ENCODE data around the gene HDGF. TPM values are rescaled to one million over a fixed set of nuclear protein-coding genes. Genes with fewer than 3 reads are reported as not detected.

HDGF gene
- total RNA-seq, 4 donors from 2014 or later: 86.5 to 126 (median 113) TPM

- TF ChIP-seq CTCF (IDR thresholded peaks at IDR 0.05; ENCODE audit: low read depth): no peak
Measured at GRCh38 chr1:156740237-156740740, 11.2 kb downstream of the HDGF start.

DNA sequence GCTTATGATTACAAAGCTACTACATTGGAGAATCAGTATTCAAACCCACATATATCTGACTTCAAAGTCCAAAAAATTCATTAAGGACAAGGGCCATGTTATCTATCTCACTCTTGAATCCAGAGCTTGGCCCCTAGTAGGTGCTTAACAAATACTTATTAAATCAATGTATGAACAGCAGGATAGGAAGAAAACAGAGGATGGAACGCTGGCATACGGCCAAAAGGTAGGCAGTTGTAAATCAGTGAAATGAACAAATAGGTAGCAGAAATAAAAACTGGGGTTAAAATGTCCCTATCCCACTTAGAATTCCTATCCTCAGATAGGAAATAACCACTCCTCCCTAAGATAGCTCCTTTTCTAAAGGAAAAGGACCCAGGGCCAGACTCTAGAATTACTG lies 12.6 kb downstream of the HDGF start:
- no peak for TF ChIP-seq CTCF (IDR thresholded peaks at IDR 0.05; ENCODE audit: low read depth)

DNA sequence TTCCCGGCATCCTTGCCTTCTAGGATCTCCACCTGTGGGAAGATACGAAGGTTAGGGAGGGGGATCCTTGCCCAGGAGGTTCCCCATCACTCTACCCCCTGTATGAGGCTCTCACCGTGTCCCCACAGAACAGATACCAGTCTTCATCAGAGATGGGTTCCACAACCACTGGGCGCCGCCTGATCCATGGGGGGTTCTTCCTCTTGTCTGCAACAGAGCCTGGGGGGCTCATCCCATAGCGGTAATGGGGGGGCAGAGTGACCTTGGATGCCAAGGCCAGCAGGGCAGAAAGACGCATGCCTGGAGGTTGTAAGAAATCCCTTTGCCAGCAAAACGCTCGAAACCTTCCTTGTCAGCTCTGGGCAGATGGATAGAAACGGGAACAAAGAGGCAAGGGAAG lies 13.1 kb downstream of the HDGF start:
- TF ChIP-seq CTCF (IDR thresholded peaks at IDR 0.05; ENCODE audit: low read depth): no peak

DNA sequence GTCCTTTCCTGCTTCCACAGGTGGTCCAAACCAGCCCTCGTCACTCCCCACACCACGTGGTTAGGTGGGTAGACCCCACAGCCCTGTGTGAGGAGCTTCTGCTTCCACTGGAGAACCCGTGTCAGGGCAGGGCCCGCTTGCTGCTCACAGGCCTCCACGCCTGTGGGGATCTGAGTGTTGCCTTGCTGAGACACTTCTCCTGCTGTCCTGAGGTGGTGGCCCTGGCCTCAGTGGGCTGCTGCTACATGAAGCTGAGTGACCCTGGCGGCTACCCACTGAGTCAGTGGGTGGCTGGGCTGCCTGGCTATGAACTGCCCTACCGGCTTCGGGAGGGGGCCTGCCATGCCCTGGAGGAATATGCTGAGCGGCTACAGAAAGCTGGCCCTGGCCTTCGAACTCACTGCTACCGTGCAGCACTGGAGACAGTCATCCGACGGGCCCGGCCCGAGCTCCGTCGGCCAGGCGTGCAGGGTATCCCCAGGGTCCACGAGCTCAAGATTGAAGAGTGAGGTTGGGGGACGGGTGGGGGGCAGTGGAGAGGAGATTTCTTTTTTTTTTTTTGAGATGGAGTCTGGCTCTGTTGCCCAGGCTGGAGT lies 17.4 kb downstream of the HDGF start:
- no peak for TF ChIP-seq CTCF (IDR thresholded peaks at IDR 0.05; ENCODE audit: low read depth)

DNA sequence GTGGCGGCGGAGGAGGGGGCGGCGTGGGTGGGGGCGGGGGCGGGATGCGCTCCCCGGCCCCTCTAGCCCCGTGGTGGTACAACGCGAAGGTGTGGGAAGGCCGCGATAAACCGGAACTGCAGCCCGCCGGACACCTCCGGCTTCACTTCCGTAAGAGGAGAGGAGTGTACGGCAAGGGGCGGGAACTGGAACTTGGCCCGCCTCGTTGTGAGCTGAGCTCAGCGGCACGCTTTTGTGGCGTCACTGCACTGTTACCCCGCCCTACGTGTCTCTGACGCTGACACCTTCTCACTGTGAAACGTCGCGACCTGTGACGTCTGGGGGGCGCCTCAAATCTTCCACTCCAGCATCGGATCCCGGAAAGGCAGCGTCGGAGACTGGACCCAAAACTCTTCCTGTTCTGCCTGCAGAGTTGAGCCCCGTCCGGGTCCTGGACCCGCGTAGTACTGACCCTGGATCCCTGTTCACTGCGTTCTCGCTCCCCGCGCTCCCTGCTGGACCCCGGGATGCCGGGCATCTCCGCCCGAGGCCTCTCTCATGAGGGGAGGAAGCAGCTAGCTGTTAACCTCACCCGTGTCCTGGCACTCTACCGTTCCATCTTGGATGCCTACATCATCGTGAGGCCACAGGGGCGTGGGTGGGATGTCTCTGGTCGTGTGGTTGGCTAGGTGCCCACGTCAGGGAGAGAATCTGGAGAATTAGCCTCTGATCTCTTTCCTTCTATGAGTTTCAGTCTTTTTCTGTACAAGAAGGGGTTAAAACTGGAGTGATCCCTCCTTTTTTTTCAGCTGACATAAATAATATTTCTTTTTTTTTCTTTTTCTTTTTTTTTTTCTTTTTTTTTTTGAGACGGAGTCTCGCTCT lies 22.6 kb downstream of the HDGF start, which contains the start of gene ISG20L2:
TSS of gene ISG20L2 (minus strand) at position 168 of the 864 bp plus-strand sequence. CDS start 1,114 bp downstream, outside the sequence.
- TF ChIP-seq CTCF (IDR thresholded peaks at IDR 0.05; ENCODE audit: low read depth): no peak

- TF ChIP-seq CTCF (IDR thresholded peaks at IDR 0.05; ENCODE audit: low read depth): no peak
Measured at GRCh38 chr1:156727926-156728598, 23.4 kb downstream of the HDGF start, which contains the start of gene METTL25B. Gene METTL25B (plus strand): TSS chr1:156728469. CDS start chr1:156729105, 636 bp downstream.

DNA sequence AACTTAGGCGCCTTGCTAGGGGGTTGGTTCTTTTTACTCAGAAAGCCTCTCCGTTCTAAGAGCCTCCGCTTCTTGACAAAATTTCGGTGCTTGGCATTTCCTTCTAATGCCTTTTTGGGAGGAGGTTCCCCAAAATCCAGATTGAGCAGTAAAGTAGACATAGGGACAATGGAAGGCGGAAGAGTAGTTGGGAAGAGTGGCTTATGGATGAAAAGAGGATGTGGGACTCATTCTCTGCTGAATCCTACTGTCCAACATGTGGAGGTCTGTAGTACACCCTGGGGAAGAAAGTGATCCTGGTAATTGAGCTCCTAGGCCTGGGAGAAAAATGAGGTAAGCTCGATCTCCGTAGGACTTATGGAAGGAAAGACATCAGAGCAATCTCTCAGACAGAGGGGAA lies 24.0 kb downstream of the HDGF start:
- TF ChIP-seq CTCF (IDR thresholded peaks at IDR 0.05; ENCODE audit: low read depth): no peak
